HG02623 (cell line): ENCODE data around the gene CNP.

Experiments used
- ATAC-seq: cut with Tn5 transposase; IDR thresholded peaks from one replicate; pipeline ENCODE4 v1.9.1; 2021; ENCODE audit warnings: moderate library complexity; ENCODE audit not compliant: unreplicated experiment

Gene CNP

GRCh38 chr17:41941168-41941567 is 25.4 kb upstream of the CNP start:
- no peak for ATAC-seq

- no peak for ATAC-seq
These were observed 23.8 kb upstream of the CNP start for GRCh38 chr17:41942626-41943373.

DNA sequence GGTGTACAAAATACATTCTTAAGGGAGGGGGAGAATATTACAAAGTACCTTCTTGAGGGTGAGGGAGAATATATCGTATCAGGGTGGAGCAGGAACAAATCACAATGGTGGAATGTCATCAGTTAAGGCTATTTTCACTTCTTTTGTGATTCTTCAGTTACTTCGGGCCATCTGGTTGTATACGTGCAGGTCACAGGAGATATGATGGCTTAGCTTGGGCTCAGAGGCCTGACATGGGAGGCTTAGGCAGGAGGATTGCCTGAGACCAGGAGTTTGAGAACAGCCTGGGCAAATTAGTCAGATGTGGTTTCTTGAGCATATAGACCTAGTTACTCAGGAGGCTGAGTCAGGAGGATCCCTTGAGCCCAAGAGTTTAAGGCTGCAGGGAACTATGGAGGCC is 23.1 kb upstream of the CNP start:
- no peak for ATAC-seq

DNA sequence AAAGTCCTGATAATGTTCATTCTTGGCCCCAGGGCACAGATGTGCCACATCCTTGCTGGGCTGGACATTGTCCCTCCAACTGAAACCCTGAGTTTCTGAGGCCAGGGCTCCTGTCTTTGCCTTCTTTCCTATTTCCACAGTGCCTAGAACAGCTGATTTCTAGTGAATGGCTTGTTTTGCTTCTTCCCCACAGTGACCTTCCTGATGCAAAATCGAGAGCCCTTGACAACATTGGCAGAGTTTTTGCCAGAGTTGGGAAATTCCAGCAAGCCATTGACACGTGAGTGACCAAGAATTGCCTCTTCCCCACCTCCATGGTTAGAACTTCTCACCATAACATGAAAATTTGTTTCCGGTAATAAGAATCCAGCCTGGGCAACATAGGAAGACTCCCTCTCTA is 21.7 kb upstream of the CNP start:
- ATAC-seq, result no peak

DNA sequence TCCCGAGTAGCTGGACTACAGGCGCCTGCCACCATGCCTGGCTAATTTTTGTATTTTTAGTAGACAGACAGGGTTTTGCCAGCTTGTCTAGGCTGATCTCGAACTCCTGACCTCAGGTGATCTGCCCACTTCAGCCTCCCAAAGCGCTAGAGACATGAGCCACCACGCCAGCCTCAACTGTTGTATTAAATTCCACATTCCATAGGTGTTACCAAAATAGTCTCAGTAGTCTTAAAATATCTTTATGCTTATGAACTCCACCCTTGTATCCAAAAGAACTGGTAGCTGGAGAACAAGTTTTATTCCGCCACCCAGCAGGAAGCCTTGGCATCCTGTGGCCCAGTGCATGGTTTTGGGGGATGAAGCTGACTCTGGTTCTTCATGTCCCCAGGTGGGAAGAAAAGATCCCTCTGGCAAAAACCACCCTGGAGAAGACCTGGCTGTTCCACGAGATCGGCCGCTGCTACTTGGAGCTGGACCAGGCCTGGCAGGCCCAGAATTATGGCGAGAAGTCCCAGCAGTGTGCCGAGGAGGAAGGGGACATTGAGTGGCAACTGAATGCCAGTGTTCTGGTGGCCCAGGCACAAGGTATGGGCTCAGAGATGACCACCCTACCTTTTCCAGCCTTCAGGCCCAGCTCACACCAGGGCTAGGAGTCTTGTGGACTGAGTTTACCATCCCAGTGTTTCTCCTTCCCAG is 17.7 kb upstream of the CNP start:
- no peak for ATAC-seq

DNA sequence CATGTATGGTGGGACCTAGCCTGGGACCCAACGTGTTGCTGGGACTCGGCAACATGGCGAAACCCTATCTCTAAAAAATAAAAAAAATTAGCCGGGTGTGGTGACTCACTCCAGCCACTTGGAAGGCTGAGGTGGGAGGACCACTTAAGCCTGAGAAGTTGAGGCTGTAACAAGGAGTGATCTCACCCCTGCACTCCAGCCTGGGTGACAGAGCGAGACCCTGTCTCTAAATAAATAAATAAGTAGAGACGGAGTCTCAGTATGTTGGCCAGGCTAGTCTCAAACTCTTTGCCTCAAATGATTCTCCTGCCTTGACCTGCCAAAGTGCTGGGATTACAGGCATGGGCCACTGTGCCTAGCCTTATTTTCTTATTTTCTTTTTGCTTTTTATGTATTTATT is 10.1 kb upstream of the CNP start:
- no peak for ATAC-seq

DNA sequence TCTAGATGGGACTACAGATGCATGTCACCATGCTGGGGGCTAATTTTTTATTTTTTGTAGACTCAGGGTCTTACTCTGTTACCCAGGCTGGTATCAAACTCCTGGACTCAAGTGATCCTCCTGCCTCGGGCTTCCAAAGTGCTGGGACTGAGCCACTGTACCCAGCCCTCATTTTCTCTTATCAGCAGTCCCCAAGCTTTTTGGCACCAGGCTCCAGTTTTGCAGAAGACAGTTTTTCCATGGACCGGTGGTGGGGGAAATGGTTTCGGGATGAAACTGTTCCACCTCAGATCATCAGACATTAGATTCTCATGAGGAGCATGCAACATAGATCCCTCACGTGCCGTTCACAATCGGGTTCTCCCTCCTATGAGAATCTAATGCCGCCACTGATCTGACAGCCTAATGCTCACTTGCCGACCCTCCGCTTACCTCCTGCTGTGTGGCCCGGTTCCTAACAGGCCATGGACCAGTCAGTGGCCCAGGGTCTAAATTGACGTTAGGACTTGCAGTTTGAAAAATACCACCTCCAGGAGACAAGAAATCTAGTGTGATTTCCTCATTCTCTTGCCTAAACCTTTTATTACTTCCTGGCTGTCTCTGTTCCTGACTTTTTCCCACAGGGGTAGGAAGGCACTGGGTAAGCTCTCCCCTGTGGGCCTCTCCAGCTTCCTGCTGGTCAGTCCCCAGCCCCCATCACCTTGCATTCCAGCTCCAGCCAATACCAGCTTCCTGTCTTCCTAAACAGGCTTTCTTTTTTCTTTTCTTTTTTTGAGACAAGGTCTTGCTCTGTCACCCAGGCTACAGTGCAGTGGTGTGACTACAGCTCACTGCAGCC is 9.3 kb upstream of the CNP start:
- no peak for ATAC-seq

- no peak for ATAC-seq
These were observed 8.6 kb upstream of the CNP start for GRCh38 chr17:41957869-41958439.

- no peak for ATAC-seq
These were observed 7.6 kb upstream of the CNP start for GRCh38 chr17:41959030-41959335.

GRCh38 chr17:41959336-41960095 is 7.1 kb upstream of the CNP start:
- no peak for ATAC-seq

DNA sequence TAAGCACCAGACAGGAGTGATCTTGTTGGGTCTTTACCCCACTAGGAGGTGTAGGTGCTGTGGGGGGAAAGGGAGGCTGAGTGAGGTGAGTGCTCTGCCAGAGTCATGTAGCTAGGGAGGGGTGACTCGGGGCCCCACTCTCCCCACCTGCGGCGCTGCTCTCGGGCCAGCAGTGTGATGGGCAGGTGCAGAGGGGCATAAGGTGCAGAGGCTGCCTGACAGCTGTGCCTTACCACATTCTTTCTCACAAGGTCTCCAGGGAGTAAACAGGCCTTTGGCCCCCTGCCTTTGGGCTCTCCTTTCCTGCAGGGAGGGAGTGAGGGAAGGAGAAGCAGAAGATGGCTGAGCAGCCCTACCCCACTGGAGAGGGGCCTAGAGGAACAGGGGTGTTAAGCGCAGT is 4.5 kb upstream of the CNP start:
- no peak for ATAC-seq

DNA sequence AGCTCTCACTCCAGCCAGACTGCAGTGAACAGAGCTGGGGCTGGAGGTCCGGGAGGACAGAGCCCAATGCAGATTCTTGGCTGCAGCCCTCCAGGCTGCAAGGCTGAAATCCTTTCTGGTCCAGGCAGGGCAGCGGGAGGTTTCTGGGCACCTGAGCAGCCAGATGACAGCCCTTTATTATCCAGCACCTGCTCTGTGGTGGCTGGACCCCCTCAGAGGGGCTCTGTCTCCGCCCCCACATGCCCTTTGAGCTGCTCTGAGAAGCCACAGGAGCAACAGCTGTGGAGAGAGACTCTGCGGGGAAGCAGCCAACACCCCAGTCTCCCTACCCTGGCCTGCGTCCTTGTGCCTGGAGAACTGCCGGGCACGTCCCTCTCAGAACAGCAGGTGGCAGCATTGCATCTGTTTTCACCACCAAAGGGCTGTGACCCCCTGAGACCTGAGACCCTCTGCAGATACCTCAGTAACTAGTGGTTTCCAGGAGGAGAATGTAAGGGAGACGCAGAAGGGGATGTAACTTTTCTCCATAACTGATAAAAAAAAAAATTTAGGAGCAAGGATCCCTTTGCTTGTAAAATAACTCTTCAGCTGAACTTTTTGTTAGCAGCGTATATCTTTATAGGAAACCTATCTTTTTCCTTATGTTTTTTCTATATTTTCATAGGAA is 3.7 kb upstream of the CNP start:
- ATAC-seq, result no peak

- ATAC-seq, result peak; percentile 33
These were observed 717 bp upstream of the CNP start for GRCh38 chr17:41965694-41966462.

DNA sequence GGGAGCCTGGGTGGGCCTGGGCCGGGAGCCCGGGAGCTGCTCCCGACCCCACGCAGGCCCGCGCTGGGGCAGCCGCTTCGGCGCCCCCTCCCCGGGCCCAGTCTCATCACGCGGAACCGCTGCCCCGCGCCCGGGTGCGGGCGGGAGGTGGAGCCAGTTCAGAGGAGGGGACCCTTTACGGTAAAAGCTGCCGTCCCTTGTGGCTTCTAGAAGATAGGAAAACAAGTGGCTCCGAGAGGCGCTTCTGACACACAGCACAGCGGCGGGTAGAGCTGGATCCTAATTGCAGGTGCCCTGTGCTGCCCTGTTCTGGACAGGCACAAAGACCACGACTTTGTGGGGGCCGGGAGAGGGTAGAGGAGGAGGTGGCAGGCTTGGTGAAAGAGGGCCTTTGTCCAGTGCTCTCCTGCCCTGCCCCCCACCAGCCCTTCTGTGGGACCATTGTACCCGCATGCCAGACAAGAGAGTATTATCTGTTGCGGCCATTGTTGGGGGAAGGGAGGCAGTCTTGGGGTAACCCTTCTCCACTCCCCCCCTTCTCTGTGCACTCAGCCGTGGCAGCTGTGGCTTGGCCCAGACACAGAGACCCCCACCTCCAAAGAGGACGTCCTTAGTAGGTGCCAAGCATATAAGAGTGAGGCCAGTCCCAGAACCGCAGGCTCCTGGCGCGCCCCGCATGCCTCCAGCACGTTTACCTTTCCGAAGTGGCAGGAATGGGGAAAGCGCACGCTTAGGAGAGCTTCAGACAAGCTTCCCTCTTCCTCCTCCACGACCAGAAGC is 736 bp downstream of the CNP start:
- ATAC-seq, result peak; percentile 5

GRCh38 chr17:41967921-41968578 is 1.5 kb downstream of the CNP start:
- ATAC-seq, result no peak

GRCh38 chr17:41968676-41969075 is 2.1 kb downstream of the CNP start:
- no peak for ATAC-seq

DNA sequence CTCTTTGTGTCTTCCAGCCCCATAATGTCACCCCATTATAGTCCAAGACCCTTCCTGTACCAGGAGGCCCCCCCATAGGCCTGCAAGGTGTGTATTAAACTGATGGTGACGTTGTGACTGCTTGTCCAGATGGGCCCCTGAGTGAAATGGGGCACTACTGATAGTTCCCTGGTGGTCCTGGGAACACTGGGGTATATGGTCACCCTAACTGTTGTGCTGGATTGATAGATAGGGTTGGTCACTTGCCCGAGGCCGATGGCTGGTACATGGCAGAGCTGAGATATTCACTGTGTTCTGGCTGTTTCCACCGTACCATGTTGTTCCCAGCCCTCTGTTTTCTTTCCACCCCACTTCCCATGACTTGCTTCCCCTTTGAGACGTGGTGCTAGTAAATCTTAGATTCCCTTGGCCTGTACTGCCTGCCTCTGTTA is 4.3 kb downstream of the CNP start:
- ATAC-seq, result no peak
